Osteoblast (primary cell): ENCODE results near the gene PDE4B. TPM values are rescaled to one million over a fixed set of nuclear protein-coding genes. Genes with fewer than 3 reads are reported as not detected.

ENCODE experiments used
- DNase-seq: peaks from one replicate; pipeline ENCODE4 v3.0.0; 2011; ENCODE audit warnings: low spot score, mixed read lengths; ENCODE audit not compliant: insufficient read length; ENCODE audit errors: missing footprints
- H2AFZ ChIP-seq: 2 replicates; pipeline ENCODE4 v1.6.0; 2011; ENCODE audit warnings: mild to moderate bottlenecking, low read length
- H3K27ac ChIP-seq: 2 replicates; pipeline ENCODE4 v1.5.1; 2011; ENCODE audit warnings: mild to moderate bottlenecking, low read depth, low read length, moderate library complexity
- H3K27me3 ChIP-seq: 2 replicates; pipeline ENCODE4 v1.6.0; 2012; ENCODE audit warnings: mild to moderate bottlenecking, control low read depth, inconsistent platforms, low read length, moderate library complexity; ENCODE audit not compliant: insufficient read depth
- H3K36me3 ChIP-seq: 2 replicates; pipeline ENCODE4 v1.5.1; 2011; ENCODE audit warnings: mild to moderate bottlenecking, low read length, control low read depth, moderate library complexity; ENCODE audit not compliant: insufficient read depth
- H3K4me1 ChIP-seq: 2 replicates; pipeline ENCODE4 v1.5.1; 2011; ENCODE audit warnings: mild to moderate bottlenecking, low read length, control low read depth, moderate library complexity; ENCODE audit not compliant: insufficient read depth
- H3K4me2 ChIP-seq: 2 replicates; pipeline ENCODE4 v1.6.0; 2011; ENCODE audit warnings: mild to moderate bottlenecking, low read length; ENCODE audit not compliant: insufficient read depth
- H3K4me3 ChIP-seq: fragments of 200-600 bp; sonication (generic); 3 replicates; pipeline ENCODE4 v1.5.1; 2012; ENCODE audit warnings: mild to moderate bottlenecking, low read length, inconsistent platforms; ENCODE audit not compliant: insufficient read depth
- H3K79me2 ChIP-seq: 2 replicates; pipeline ENCODE4 v1.6.0; 2012; ENCODE audit warnings: mild to moderate bottlenecking, low read length, control low read depth, inconsistent platforms; ENCODE audit not compliant: insufficient read depth
- H3K9me3 ChIP-seq: 2 replicates; pipeline ENCODE4 v1.5.1; 2011; ENCODE audit warnings: low read depth, low read length, control low read depth
- H4K20me1 ChIP-seq: 2 replicates; pipeline ENCODE4 v1.6.0; 2012; ENCODE audit warnings: mild to moderate bottlenecking, low read length, control low read depth; ENCODE audit not compliant: insufficient read depth
- CTCF ChIP-seq: IDR thresholded peaks from 2 replicates; pipeline ENCODE4 v1.5.1; 2011; ENCODE audit warnings: mild to moderate bottlenecking, low read depth, low read length, moderate library complexity; ENCODE audit errors: extremely low read depth
- total RNA-seq: library from RNA; depleted of rRNA; stranded (reverse); fragments of >200 nt; gene quantifications from 2 replicates; pipeline ENCODE4 v1.2.3, GENCODE V29; 2012

Gene PDE4B
- total RNA-seq, 1 donor = 21.4 TPM

- no peaks in the 10 kb centered on the region for H3K36me3 ChIP-seq
- no peak overlapping the region for H3K27ac ChIP-seq
- no peaks in the 10 kb centered on the region for H3K79me2 ChIP-seq
- H2AFZ ChIP-seq = no peak overlapping the region
- no peaks in the 10 kb centered on the region for H3K9me3 ChIP-seq
- no peaks in the 10 kb centered on the region for H3K27me3 ChIP-seq
- no peaks in the 10 kb centered on the region for H4K20me1 ChIP-seq
- H3K4me3 ChIP-seq = no peak overlapping the region
- TF ChIP-seq CTCF = no peak
- H3K4me1 ChIP-seq = no peaks in the 10 kb centered on the region
- H3K4me2 ChIP-seq = no peak overlapping the region
- no peak for DNase-seq
These were observed 359.3 kb downstream of the PDE4B start for GRCh38 chr1:66152034-66152433.

GRCh38 chr1:66154394-66154793 is 361.7 kb downstream of the PDE4B start:
- H3K27me3 ChIP-seq = no peaks in the 10 kb centered on the region
- no peak overlapping the region for H3K27ac ChIP-seq
- H4K20me1 ChIP-seq = no peaks in the 10 kb centered on the region
- H2AFZ ChIP-seq = no peak overlapping the region
- no peak for TF ChIP-seq CTCF
- DNase-seq = peak; percentile 36
- no peaks in the 10 kb centered on the region for H3K79me2 ChIP-seq
- H3K36me3 ChIP-seq = no peaks in the 10 kb centered on the region
- no peaks in the 10 kb centered on the region for H3K4me1 ChIP-seq
- no peak overlapping the region for H3K4me2 ChIP-seq
- H3K4me3 ChIP-seq = no peak overlapping the region
- no peaks in the 10 kb centered on the region for H3K9me3 ChIP-seq

GRCh38 chr1:66156144-66156543 is 363.4 kb downstream of the PDE4B start:
- H3K4me1 ChIP-seq = no peaks in the 10 kb centered on the region
- H3K27ac ChIP-seq = no peak overlapping the region
- H3K36me3 ChIP-seq = no peaks in the 10 kb centered on the region
- no peaks in the 10 kb centered on the region for H3K27me3 ChIP-seq
- no peak for DNase-seq
- no peak overlapping the region for H3K4me2 ChIP-seq
- H3K9me3 ChIP-seq = no peaks in the 10 kb centered on the region
- H4K20me1 ChIP-seq = no peaks in the 10 kb centered on the region
- no peak for TF ChIP-seq CTCF
- H3K4me3 ChIP-seq = no peak overlapping the region
- no peak overlapping the region for H2AFZ ChIP-seq
- H3K79me2 ChIP-seq = no peaks in the 10 kb centered on the region

GRCh38 chr1:66159800-66160199 is 367.1 kb downstream of the PDE4B start:
- Histone ChIP-seq H3K79me2 (no peaks in the 10 kb centered on the region), H3K4me1 (no peaks in the 10 kb centered on the region), H3K27ac (no peak overlapping the region), H3K27me3 (no peaks in the 10 kb centered on the region), H4K20me1 (no peaks in the 10 kb centered on the region), H2AFZ (no peak overlapping the region), H3K4me2 (no peak overlapping the region), H3K36me3 (no peaks in the 10 kb centered on the region), H3K4me3 (no peak overlapping the region), H3K9me3 (no peaks in the 10 kb centered on the region)
- no peak for TF ChIP-seq CTCF
- no peak for DNase-seq
